Measurements from ENCODE around the gene CTPS1.

The CTPS1 gene

GRCh38 chr1:40979241-40980067 lies at the start of gene CTPS1:
Gene CTPS1, plus strand, starts transcription at chr1:40979696. Its CDS starts 3,595 bp downstream, at chr1:40983291.
- DNase-seq (ENCODE audit: low read depth) = peak; percentile 94

GRCh38 chr1:40930174-40930964 lies 49.1 kb upstream of the CTPS1 start:
- DNase-seq (ENCODE audit: low read depth) = no peak

- no peak for DNase-seq (ENCODE audit: low read depth)
These were observed 47.9 kb upstream of the CTPS1 start for GRCh38 chr1:40931601-40932000.

- DNase-seq (ENCODE audit: low read depth) = no peak
These were observed 47.5 kb upstream of the CTPS1 start for GRCh38 chr1:40932006-40932405.

- DNase-seq (ENCODE audit: low read depth) = peak; percentile 21
These were observed 42.6 kb upstream of the CTPS1 start for GRCh38 chr1:40936931-40937339.

- DNase-seq (ENCODE audit: low read depth) = no peak
These were observed 41.1 kb upstream of the CTPS1 start for GRCh38 chr1:40938393-40938792.

- no peak for DNase-seq (ENCODE audit: low read depth)
These were observed 40.0 kb upstream of the CTPS1 start for GRCh38 chr1:40939320-40940059.

- peak; percentile 83 for DNase-seq (ENCODE audit: low read depth)
These were observed 35.2 kb upstream of the CTPS1 start for GRCh38 chr1:40944326-40944725.

GRCh38 chr1:40944841-40945430 lies 34.6 kb upstream of the CTPS1 start:
- no peak for DNase-seq (ENCODE audit: low read depth)

GRCh38 chr1:40945491-40945973 lies 34.0 kb upstream of the CTPS1 start:
- no peak for DNase-seq (ENCODE audit: low read depth)

GRCh38 chr1:40948741-40949443 lies 30.6 kb upstream of the CTPS1 start:
- peak; percentile 89 for DNase-seq (ENCODE audit: low read depth)

GRCh38 chr1:40949563-40949962 lies 29.9 kb upstream of the CTPS1 start:
- DNase-seq (ENCODE audit: low read depth) = no peak

- DNase-seq (ENCODE audit: low read depth) = peak; percentile 62
These were observed 27.4 kb upstream of the CTPS1 start for GRCh38 chr1:40951943-40952743.

- DNase-seq (ENCODE audit: low read depth) = no peak
These were observed 26.7 kb upstream of the CTPS1 start for GRCh38 chr1:40952744-40953315.

- no peak for DNase-seq (ENCODE audit: low read depth)
These were observed 24.9 kb upstream of the CTPS1 start for GRCh38 chr1:40954626-40955025.

GRCh38 chr1:40955266-40955665 lies 24.2 kb upstream of the CTPS1 start:
- DNase-seq (ENCODE audit: low read depth) = no peak

- no peak for DNase-seq (ENCODE audit: low read depth)
These were observed 23.1 kb upstream of the CTPS1 start for GRCh38 chr1:40956407-40956806.

- DNase-seq (ENCODE audit: low read depth) = no peak
These were observed 21.3 kb upstream of the CTPS1 start for GRCh38 chr1:40958210-40958609.

GRCh38 chr1:40965531-40965930 lies 14.0 kb upstream of the CTPS1 start:
- no peak for DNase-seq (ENCODE audit: low read depth)

- DNase-seq (ENCODE audit: low read depth) = no peak
These were observed 13.1 kb upstream of the CTPS1 start for GRCh38 chr1:40966417-40966816.
